Loucy (cell line): Measurements from ENCODE around the gene NCOR1.
"Not testable (repeated sequence)": the region's sequence is repeated elsewhere in the genome, so short reads cannot be mapped to it uniquely, and the experiment has no call there.

ENCODE experiments used
- H2AFZ ChIP-seq: fragments of 200-600 bp; sonication (generic); 2 replicates; pipeline ENCODE4 v1.6.0; 2016; ENCODE audit warnings: antibody characterized with exemption, mild to moderate bottlenecking, low read length, moderate library complexity
- H3F3A ChIP-seq: fragments of 200-600 bp; 2 replicates; pipeline ENCODE4 v1.6.0; 2016; ENCODE audit warnings: antibody characterized with exemption, low read depth, mild to moderate bottlenecking
- H3K27me3 ChIP-seq: fragments of 200-600 bp; sonication (generic); 2 replicates; pipeline ENCODE4 v1.6.1; 2014; ENCODE audit warnings: low read length, mild to moderate bottlenecking; ENCODE audit not compliant: insufficient read depth, poor library complexity, severe bottlenecking
- H3K36me3 ChIP-seq: fragments of 200-600 bp; sonication (generic); 2 replicates; pipeline ENCODE4 v1.6.1; 2016; ENCODE audit warnings: low read length; ENCODE audit not compliant: insufficient read depth
- H3K4me1 ChIP-seq: fragments of 200-600 bp; sonication (generic); 2 replicates; pipeline ENCODE4 v1.5.1; 2014; ENCODE audit warnings: low read length, mild to moderate bottlenecking; ENCODE audit not compliant: insufficient read depth, poor library complexity, severe bottlenecking
- H3K4me2 ChIP-seq: fragments of 200-600 bp; sonication (generic); 2 replicates; pipeline ENCODE4 v1.6.0; 2014; ENCODE audit warnings: antibody characterized with exemption, low read length, low read depth, mild to moderate bottlenecking; ENCODE audit not compliant: poor library complexity, severe bottlenecking
- H3K4me3 ChIP-seq: fragments of 200-600 bp; sonication (generic); 2 replicates; pipeline ENCODE4 v1.5.1; 2014; ENCODE audit warnings: low read length, mild to moderate bottlenecking, mixed read lengths; ENCODE audit not compliant: poor library complexity, severe bottlenecking
- H3K79me2 ChIP-seq: fragments of 200-600 bp; sonication (generic); 2 replicates; pipeline ENCODE4 v1.6.1; 2014; ENCODE audit warnings: low read length; ENCODE audit not compliant: insufficient read depth
- H3K9ac ChIP-seq: fragments of 200-600 bp; sonication (generic); 2 replicates; pipeline ENCODE4 v1.6.0; 2014; ENCODE audit warnings: mild to moderate bottlenecking, low read depth, low read length, moderate library complexity; ENCODE audit not compliant: poor library complexity, severe bottlenecking
- H3K9me2 ChIP-seq: fragments of 200-600 bp; sonication (generic); replicated peaks from 2 replicates; pipeline ENCODE4 v1.6.1; 2016; ENCODE audit warnings: low read depth, low read length, mixed read lengths
- H3K9me3 ChIP-seq: fragments of 200-600 bp; sonication (generic); 2 replicates; pipeline ENCODE4 v1.6.1; 2014; ENCODE audit warnings: mild to moderate bottlenecking, antibody characterized with exemption, low read length, low read depth; ENCODE audit not compliant: insufficient read depth
- H4K20me1 ChIP-seq: fragments of 200-600 bp; sonication (generic); 2 replicates; pipeline ENCODE4 v1.6.0; 2014; ENCODE audit warnings: antibody characterized with exemption, low read length, mild to moderate bottlenecking; ENCODE audit not compliant: insufficient read depth, poor library complexity, severe bottlenecking
- EZH2phosphoT487 ChIP-seq: fragments of 200-600 bp; IDR thresholded peaks from 2 replicates; pipeline ENCODE4 v1.6.1; 2018; ENCODE audit warnings: antibody characterized with exemption, mild to moderate bottlenecking, moderate library complexity, borderline replicate concordance
- TF ChIP-seq, protein P1 (sequence below): fragments of 200-600 bp; sonication (generic); conservative IDR thresholded peaks from 2 replicates; pipeline ENCODE4 v1.5.1; 2014; ENCODE audit warnings: mild to moderate bottlenecking, antibody characterized with exemption, low read length

Gene NCOR1

DNA sequence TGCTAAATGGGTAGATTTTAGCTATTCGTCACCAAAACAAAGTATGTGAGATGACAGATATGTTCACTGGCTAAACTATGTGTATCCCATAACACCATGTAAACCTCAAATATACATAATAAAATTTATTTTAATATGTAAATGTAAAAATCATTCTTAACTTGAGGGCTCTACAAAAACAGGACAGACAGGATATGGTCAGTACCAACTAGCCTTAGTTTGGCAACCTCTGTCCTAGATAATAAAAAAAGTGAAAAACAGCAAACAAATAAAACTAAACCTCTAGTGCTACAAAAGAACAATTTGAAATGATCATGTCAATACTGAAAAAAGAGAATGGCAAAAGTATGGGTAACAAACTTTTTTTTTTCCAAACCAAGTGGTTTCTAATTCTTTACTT lies 33.8 kb downstream of the NCOR1 start:
- no peaks in the 10 kb centered on the region for H3K27me3 ChIP-seq
- H4K20me1 ChIP-seq: peaks cover 35% of the 10 kb centered on the region
- H2AFZ ChIP-seq: no peak overlapping the region
- H3K36me3 ChIP-seq: peaks cover 59% of the 10 kb centered on the region
- no peak overlapping the region for H3K9ac ChIP-seq
- H3K4me1 ChIP-seq: no peaks in the 10 kb centered on the region
- H3K9me3 ChIP-seq: no peaks in the 10 kb centered on the region
- no peaks in the 10 kb centered on the region for H3K9me2 ChIP-seq
- H3K4me2 ChIP-seq: no peak overlapping the region
- H3F3A ChIP-seq: no peaks in the 10 kb centered on the region
- H3K79me2 ChIP-seq: peaks cover 93% of the 10 kb centered on the region
- no peak overlapping the region for H3K4me3 ChIP-seq
- TF ChIP-seq, protein P1, sequence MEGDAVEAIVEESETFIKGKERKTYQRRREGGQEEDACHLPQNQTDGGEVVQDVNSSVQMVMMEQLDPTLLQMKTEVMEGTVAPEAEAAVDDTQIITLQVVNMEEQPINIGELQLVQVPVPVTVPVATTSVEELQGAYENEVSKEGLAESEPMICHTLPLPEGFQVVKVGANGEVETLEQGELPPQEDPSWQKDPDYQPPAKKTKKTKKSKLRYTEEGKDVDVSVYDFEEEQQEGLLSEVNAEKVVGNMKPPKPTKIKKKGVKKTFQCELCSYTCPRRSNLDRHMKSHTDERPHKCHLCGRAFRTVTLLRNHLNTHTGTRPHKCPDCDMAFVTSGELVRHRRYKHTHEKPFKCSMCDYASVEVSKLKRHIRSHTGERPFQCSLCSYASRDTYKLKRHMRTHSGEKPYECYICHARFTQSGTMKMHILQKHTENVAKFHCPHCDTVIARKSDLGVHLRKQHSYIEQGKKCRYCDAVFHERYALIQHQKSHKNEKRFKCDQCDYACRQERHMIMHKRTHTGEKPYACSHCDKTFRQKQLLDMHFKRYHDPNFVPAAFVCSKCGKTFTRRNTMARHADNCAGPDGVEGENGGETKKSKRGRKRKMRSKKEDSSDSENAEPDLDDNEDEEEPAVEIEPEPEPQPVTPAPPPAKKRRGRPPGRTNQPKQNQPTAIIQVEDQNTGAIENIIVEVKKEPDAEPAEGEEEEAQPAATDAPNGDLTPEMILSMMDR: no peak
- no peak for TF ChIP-seq EZH2phosphoT487

DNA sequence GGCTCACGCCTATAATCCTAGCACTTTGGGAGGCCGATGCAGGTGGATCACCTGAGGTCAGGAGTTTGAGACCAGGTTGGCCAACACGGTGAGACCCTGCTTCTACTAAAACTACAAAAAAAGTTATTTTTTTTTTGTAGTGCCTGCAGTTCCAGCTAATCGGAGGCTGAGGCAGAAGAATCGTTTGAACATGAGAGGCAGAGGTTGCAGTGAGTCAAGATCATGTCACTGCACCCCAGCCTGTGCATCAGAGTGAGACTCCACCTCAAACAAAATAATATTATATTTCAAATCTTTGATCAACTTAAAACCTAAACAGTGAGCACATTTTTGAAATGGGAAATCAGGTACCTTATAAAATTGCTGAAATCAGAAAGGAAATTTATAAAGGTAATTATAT lies 36.5 kb downstream of the NCOR1 start:
- Histone ChIP-seq H3K36me3 (peaks cover 36% of the 10 kb centered on the region), H4K20me1 (peaks cover 46% of the 10 kb centered on the region), H3K9ac (no peak overlapping the region), H3K27me3 (no peaks in the 10 kb centered on the region), H3K79me2 (peaks cover 92% of the 10 kb centered on the region), H3K4me2 (no peak overlapping the region), H3K4me1 (no peaks in the 10 kb centered on the region), H2AFZ (no peak overlapping the region), H3F3A (no peaks in the 10 kb centered on the region), H3K9me2 (no peaks in the 10 kb centered on the region), H3K4me3 (no peak overlapping the region), H3K9me3 (no peaks in the 10 kb centered on the region)
- TF ChIP-seq EZH2phosphoT487: no peak
- TF ChIP-seq, protein P1: no peak

DNA sequence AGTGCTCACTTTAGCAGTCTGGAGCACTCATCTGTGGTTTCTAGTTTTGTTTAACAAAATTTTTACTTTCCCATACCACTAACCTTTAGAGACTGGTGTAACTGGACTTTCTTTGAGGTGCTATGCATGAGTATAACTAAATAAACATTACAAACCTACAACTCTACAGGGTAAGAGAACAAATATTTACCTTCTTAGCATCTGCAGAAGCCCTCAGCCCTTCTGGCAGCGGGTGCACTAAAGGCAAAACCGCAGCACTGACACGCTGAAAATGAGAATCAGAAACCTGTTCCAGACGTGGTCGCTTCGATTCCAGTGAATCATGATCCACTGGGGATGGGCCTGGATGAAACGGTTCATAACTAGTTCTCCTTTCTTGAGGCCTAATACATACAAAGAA lies 43.7 kb downstream of the NCOR1 start:
- H4K20me1 ChIP-seq: peaks cover 35% of the 10 kb centered on the region
- H3K79me2 ChIP-seq: peaks cover 49% of the 10 kb centered on the region; the same call in 1 of the 2 replicates

DNA sequence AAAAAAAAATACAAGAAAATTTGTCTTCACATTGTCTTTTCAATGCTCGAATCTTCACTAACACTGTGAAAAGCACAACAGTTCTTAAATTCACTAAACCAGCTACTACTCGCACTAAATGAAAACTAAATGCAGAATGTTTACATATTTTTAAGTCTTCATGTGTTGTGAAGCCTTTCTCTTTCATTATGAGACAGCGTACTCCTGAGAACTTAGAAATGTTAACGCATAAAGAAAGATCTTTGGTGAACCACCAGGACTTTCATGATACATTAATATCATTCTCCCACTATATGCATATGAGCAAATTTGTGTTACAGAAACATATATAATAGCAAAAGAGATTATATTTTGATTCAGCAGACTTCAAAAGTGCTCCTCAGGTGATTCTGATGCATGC lies 48.6 kb downstream of the NCOR1 start:
- not testable (repeated sequence) for H3K4me3 ChIP-seq, H2AFZ ChIP-seq, H3K4me2 ChIP-seq, H3K4me1 ChIP-seq, H3F3A ChIP-seq, H3K79me2 ChIP-seq, H3K27me3 ChIP-seq, H3K9me2 ChIP-seq, H3K9ac ChIP-seq, H3K9me3 ChIP-seq, H4K20me1 ChIP-seq
- peaks cover 58% of the 10 kb centered on the region; the same call in 1 of the 2 replicates for H3K36me3 ChIP-seq

More for the DNA sequence above, 43.7 kb downstream of the NCOR1 start:
- Histone ChIP-seq H2AFZ (no peak overlapping the region), H3K4me3 (no peak overlapping the region), H3K9me2 (no peaks in the 10 kb centered on the region), H3K36me3 (peaks cover 47% of the 10 kb centered on the region; the same call in 1 of the 2 replicates), H3K4me2 (no peak overlapping the region), H3K4me1 (no peaks in the 10 kb centered on the region), H3F3A (no peaks in the 10 kb centered on the region), H3K9me3 (no peaks in the 10 kb centered on the region), H3K9ac (no peak overlapping the region), H3K27me3 (no peaks in the 10 kb centered on the region)
- TF ChIP-seq, protein P1: no peak
- no peak for TF ChIP-seq EZH2phosphoT487
